Neural cell (in vitro differentiated cells): ENCODE measurements around the gene AP3B1.

Experiments used
- CTCF ChIP-seq: fragments of 450-650 bp; IDR thresholded peaks from 2 replicates; pipeline ENCODE4 v1.5.1; 2014; ENCODE audit warnings: antibody characterized with exemption, mild to moderate bottlenecking, moderate library complexity; ENCODE audit not compliant: poor library complexity, severe bottlenecking
- EP300 ChIP-seq: fragments of 450-650 bp; conservative IDR thresholded peaks from 2 replicates; pipeline ENCODE4 v1.6.1; 2014; ENCODE audit warnings: antibody characterized with exemption, mild to moderate bottlenecking, moderate library complexity; ENCODE audit not compliant: poor library complexity, severe bottlenecking
- POLR2AphosphoS5 ChIP-seq: IDR thresholded peaks from 2 replicates; pipeline ENCODE4 v1.6.1; 2012
- RAD21 ChIP-seq: fragments of 450-650 bp; conservative IDR thresholded peaks from 2 replicates; pipeline ENCODE4 v1.6.1; 2014; ENCODE audit warnings: antibody characterized with exemption, mild to moderate bottlenecking, moderate library complexity
- REST ChIP-seq: IDR thresholded peaks from 2 replicates; pipeline ENCODE4 v1.6.1; 2012; ENCODE audit warnings: borderline replicate concordance
- SMC3 ChIP-seq: fragments of 450-650 bp; conservative IDR thresholded peaks from 2 replicates; pipeline ENCODE4 v1.6.1; 2014; ENCODE audit warnings: antibody characterized with exemption, mild to moderate bottlenecking, moderate library complexity; ENCODE audit not compliant: poor library complexity

- TF ChIP-seq REST = no peak
- no peak for TF ChIP-seq POLR2AphosphoS5
- no peak for TF ChIP-seq RAD21
- no peak for TF ChIP-seq CTCF
- no peak for TF ChIP-seq SMC3
- no peak for TF ChIP-seq EP300
Observed at GRCh38 chr5:77973253-77973609, 321.3 kb downstream of the AP3B1 start.
